H9 (cell line): Measurements from ENCODE around the gene IGF2BP3. TPM values are rescaled to one million over a fixed set of nuclear protein-coding genes. Genes with fewer than 3 reads are reported as not detected.
A peak's percentile ranks its signal among the peaks of the same experiment; 100 is the strongest.

Experiments used
- DNase-seq: peaks from one replicate; pipeline ENCODE4 v3.0.0-alpha.2; 2017
- H2AFZ ChIP-seq: one replicate; pipeline ENCODE4 v1.6.1; 2013; ENCODE audit warnings: mild to moderate bottlenecking, low read length, control low read depth, moderate library complexity
- H2AK5ac ChIP-seq: 2 replicates; pipeline ENCODE4 v1.6.1; 2013; ENCODE audit warnings: low read length, control low read depth, mixed read lengths; ENCODE audit not compliant: insufficient read length
- H2BK120ac ChIP-seq: one replicate; pipeline ENCODE4 v1.6.1; 2013; ENCODE audit warnings: low read depth, mild to moderate bottlenecking, low read length, control low read depth, inconsistent platforms; ENCODE audit not compliant: poor library complexity, severe bottlenecking
- H2BK12ac ChIP-seq: 2 replicates; pipeline ENCODE4 v1.6.1; 2013; ENCODE audit warnings: low read length, control low read depth, mixed read lengths, low read depth; ENCODE audit not compliant: insufficient read length
- H2BK15ac ChIP-seq: 2 replicates; pipeline ENCODE4 v1.6.1; 2013; ENCODE audit warnings: low read depth, low read length, control low read depth
- H2BK20ac ChIP-seq: one replicate; pipeline ENCODE4 v1.6.1; 2013; ENCODE audit warnings: low read depth, mild to moderate bottlenecking, low read length, control low read depth, inconsistent platforms; ENCODE audit not compliant: poor library complexity, severe bottlenecking
- H2BK5ac ChIP-seq: 2 replicates; pipeline ENCODE4 v1.6.1; 2013; ENCODE audit warnings: low read length, control low read depth, mixed read lengths; ENCODE audit not compliant: insufficient read length
- H3K14ac ChIP-seq: 2 replicates; pipeline ENCODE4 v1.6.1; 2013; ENCODE audit warnings: low read length, control low read depth; ENCODE audit not compliant: insufficient read depth
- H3K18ac ChIP-seq: 2 replicates; pipeline ENCODE4 v1.6.1; 2013; ENCODE audit warnings: low read depth, mild to moderate bottlenecking, mixed read lengths, low read length, control low read depth; ENCODE audit not compliant: insufficient read length
- H3K23ac ChIP-seq: 2 replicates; pipeline ENCODE4 v1.6.1; 2013; ENCODE audit warnings: low read length, control low read depth, mixed read lengths, low read depth; ENCODE audit not compliant: insufficient read length
- H3K23me2 ChIP-seq: 2 replicates; pipeline ENCODE4 v1.6.1; 2013; ENCODE audit warnings: low read depth, mild to moderate bottlenecking, mixed read lengths, low read length, control low read depth; ENCODE audit not compliant: insufficient read length, poor library complexity, severe bottlenecking
- H3K27ac ChIP-seq: 2 replicates; pipeline ENCODE4 v1.5.1; 2013; ENCODE audit warnings: low read length, control low read depth, mixed read lengths, low read depth; ENCODE audit not compliant: insufficient read length
- H3K27me3 ChIP-seq: 2 replicates; pipeline ENCODE4 v1.6.1; 2013; ENCODE audit warnings: low read length, control low read depth, inconsistent platforms; ENCODE audit not compliant: insufficient read depth
- H3K4ac ChIP-seq: 2 replicates; pipeline ENCODE4 v1.6.1; 2013; ENCODE audit warnings: low read depth, mild to moderate bottlenecking, control low read depth, inconsistent platforms, low read length, moderate library complexity
- H3K4me1 ChIP-seq: 2 replicates; pipeline ENCODE4 v1.6.1; 2013; ENCODE audit warnings: low read length, control low read depth, inconsistent platforms; ENCODE audit not compliant: insufficient read depth
- H3K4me2 ChIP-seq: 2 replicates; pipeline ENCODE4 v1.6.1; 2013; ENCODE audit warnings: low read length, control low read depth, mixed read lengths; ENCODE audit not compliant: insufficient read length, insufficient read depth
- H3K56ac ChIP-seq: 2 replicates; pipeline ENCODE4 v1.6.1; 2013; ENCODE audit warnings: low read depth, mild to moderate bottlenecking, mixed read lengths, low read length, control low read depth; ENCODE audit not compliant: insufficient read length
- H3K79me1 ChIP-seq: 2 replicates; pipeline ENCODE4 v1.6.1; 2013; ENCODE audit warnings: low read depth, mild to moderate bottlenecking, moderate library complexity, low read length, control low read depth, inconsistent platforms; ENCODE audit not compliant: insufficient read depth, poor library complexity, severe bottlenecking
- H3K79me2 ChIP-seq: 2 replicates; pipeline ENCODE4 v1.6.1; 2013; ENCODE audit warnings: low read length, control low read depth, inconsistent platforms; ENCODE audit not compliant: insufficient read depth
- H3K9ac ChIP-seq: 2 replicates; pipeline ENCODE4 v1.6.1; 2013; ENCODE audit warnings: low read length, control low read depth, mixed read lengths; ENCODE audit not compliant: insufficient read length; ENCODE audit errors: extremely low read depth
- H3K9me3 ChIP-seq: one replicate; pipeline ENCODE4 v1.6.1; 2013; ENCODE audit warnings: low read depth, low read length, inconsistent platforms; ENCODE audit not compliant: control insufficient read depth
- H3T11ph ChIP-seq: one replicate; pipeline ENCODE4 v1.6.1; 2013; ENCODE audit warnings: mild to moderate bottlenecking, low read length, control low read depth, inconsistent platforms
- H4K20me1 ChIP-seq: one replicate; pipeline ENCODE4 v1.6.1; 2013; ENCODE audit not compliant: control insufficient read depth, insufficient read length, insufficient read depth
- H4K5ac ChIP-seq: 2 replicates; pipeline ENCODE4 v1.6.1; 2013; ENCODE audit warnings: low read depth, mild to moderate bottlenecking, mixed read lengths, low read length, control low read depth; ENCODE audit not compliant: insufficient read length
- H4K8ac ChIP-seq: replicated peaks from 2 replicates; pipeline ENCODE4 v1.6.1; 2013; ENCODE audit warnings: low read length, control low read depth, mixed read lengths, low read depth; ENCODE audit not compliant: insufficient read length
- H4K91ac ChIP-seq: 2 replicates; pipeline ENCODE4 v1.6.1; 2013; ENCODE audit warnings: low read depth, mild to moderate bottlenecking, moderate library complexity, mixed read lengths, low read length, control low read depth; ENCODE audit not compliant: insufficient read length
- H3K27ac Mint-ChIP-seq, 3 experiments: 2 replicates in 2 of 3; 3 replicates in 1 of 3; pipeline ENCODE4 v1.8.0; 2020 to 2021; ENCODE audit warnings: mixed read lengths in 3 of 3, mild to moderate bottlenecking in 1 of 3, moderate library complexity in 1 of 3
- H3K27me3 Mint-ChIP-seq: 2 replicates; pipeline ENCODE4 v1.8.0; 2021; ENCODE audit warnings: low read depth, mild to moderate bottlenecking, moderate library complexity, mixed read lengths
- H3K36me3 Mint-ChIP-seq, 3 experiments: 2 replicates in 2 of 3; 3 replicates in 1 of 3; pipeline ENCODE4 v1.8.0; 2020 to 2021; ENCODE audit warnings: low read depth in 3 of 3, mixed read lengths in 3 of 3; ENCODE audit not compliant: insufficient read depth in 1 of 3
- H3K4me1 Mint-ChIP-seq, 2 experiments: 2 replicates each; pipeline ENCODE4 v1.8.0; 2020; ENCODE audit warnings: mixed read lengths in 2 of 2
- H3K4me3 Mint-ChIP-seq, 2 experiments: 2 replicates in 1 of 2; 3 replicates in 1 of 2; pipeline ENCODE4 v1.8.0; 2020 to 2021; ENCODE audit warnings: mild to moderate bottlenecking in 2 of 2, mixed read lengths in 2 of 2, moderate library complexity in 1 of 2
- H3K9me3 Mint-ChIP-seq, 2 experiments: 2 replicates in 1 of 2; 3 replicates in 1 of 2; pipeline ENCODE4 v1.8.0; 2020; ENCODE audit warnings: mild to moderate bottlenecking in 2 of 2, mixed read lengths in 2 of 2, moderate library complexity in 1 of 2
- CTCF ChIP-seq: fragments of 200-600 bp; sonication (generic); conservative IDR thresholded peaks from 3 replicates; pipeline ENCODE4 v1.8.0; 2021; ENCODE audit warnings: antibody characterized with exemption, mild to moderate bottlenecking
- total RNA-seq: library from RNA; stranded (reverse); gene quantifications from 2 replicates; pipeline ENCODE4 v1.2.1, GENCODE V29; 2021

The IGF2BP3 gene
- total RNA-seq, 1 experiment from 2014 or later: 197 TPM

GRCh38 chr7:23475576-23475839 is 5.2 kb upstream of the IGF2BP3 start:
- no peak overlapping the region for H3K18ac ChIP-seq
- H3K4me2 ChIP-seq: no peak overlapping the region
- no peak overlapping the region for H3K4ac ChIP-seq
- Mint-ChIP-seq H3K36me3 (no peaks in the 10 kb centered on the region; a peak in 2 of 7 replicates), H3K4me3 (peak overlapping the region; percentile 91 to 99), H3K4me1 (peaks cover 28 to 31% of the 10 kb centered on the region in 2 experiments), H3K27me3 (no peaks in the 10 kb centered on the region), H3K9me3 (no peaks in the 10 kb centered on the region; a peak in 2 of 5 replicates), H3K27ac (peak overlapping the region; percentile 99 to 100 (median 99); a peak in 6 of 7 replicates)
- peaks cover 14% of the 10 kb centered on the region for H3K23me2 ChIP-seq
- H2BK20ac ChIP-seq: no peak overlapping the region
- H3K56ac ChIP-seq: no peak overlapping the region
- no peaks in the 10 kb centered on the region; the same call in 1 of the 2 replicates for H3K4me1 ChIP-seq
- H2AK5ac ChIP-seq: no peak overlapping the region
- H2BK12ac ChIP-seq: no peak overlapping the region
- H3K79me1 ChIP-seq: no peaks in the 10 kb centered on the region
- no peak overlapping the region for H4K5ac ChIP-seq
- no peak overlapping the region for H3K14ac ChIP-seq
- H3K9ac ChIP-seq: peak overlapping the region; percentile 97
- H4K91ac ChIP-seq: no peak overlapping the region
- no peak overlapping the region for H3T11ph ChIP-seq
- no peaks in the 10 kb centered on the region for H3K27me3 ChIP-seq
- H2BK5ac ChIP-seq: no peak overlapping the region
- no peak overlapping the region for H3K23ac ChIP-seq
- H2AFZ ChIP-seq: no peak overlapping the region
- no peaks in the 10 kb centered on the region for H3K9me3 ChIP-seq
- TF ChIP-seq CTCF: no peak
- H4K20me1 ChIP-seq: no peaks in the 10 kb centered on the region
- no peak overlapping the region for H2BK15ac ChIP-seq
- no peak overlapping the region for H4K8ac ChIP-seq
- DNase-seq: no peak
- peaks cover 12% of the 10 kb centered on the region; the same call in 1 of the 2 replicates for H3K79me2 ChIP-seq
- no peak overlapping the region for H2BK120ac ChIP-seq
- no peak overlapping the region for H3K27ac ChIP-seq
